Mesothelial cell of epicardium (in vitro differentiated cells): ENCODE data around the gene MS4A2. TPM values are rescaled to one million over a fixed set of nuclear protein-coding genes. Genes with fewer than 3 reads are reported as not detected.

Source experiments
- DNase-seq, 2 experiments: peaks; one replicate each; pipeline ENCODE4 v3.0.0; 2021; ENCODE audit warnings: low spot score in 2 of 2; ENCODE audit not compliant: unreplicated experiment in 2 of 2
- H3K27ac Mint-ChIP-seq: 2 replicates; pipeline ENCODE4 v1.8.0; 2021; ENCODE audit warnings: mixed read lengths
- H3K27me3 Mint-ChIP-seq: 2 replicates; pipeline ENCODE4 v1.8.0; 2021; ENCODE audit warnings: low read depth, mixed read lengths
- H3K36me3 Mint-ChIP-seq: 2 replicates; pipeline ENCODE4 v1.8.0; 2021; ENCODE audit warnings: mixed read lengths
- H3K4me1 Mint-ChIP-seq: 2 replicates; pipeline ENCODE4 v1.8.0; 2021; ENCODE audit warnings: mixed read lengths
- H3K4me3 Mint-ChIP-seq: 2 replicates; pipeline ENCODE4 v1.8.0; 2021; ENCODE audit warnings: mild to moderate bottlenecking, moderate library complexity, mixed read lengths
- H3K9me3 Mint-ChIP-seq: 2 replicates; pipeline ENCODE4 v1.8.0; 2021; ENCODE audit warnings: mixed read lengths
- total RNA-seq: library from RNA; stranded (reverse); gene quantifications from 3 replicates; pipeline ENCODE4 v1.2.1, GENCODE V29; 2021
- TF ChIP-seq, protein P1 (sequence below): fragments of 200-600 bp; sonication (generic); IDR thresholded peaks from one replicate; pipeline ENCODE4 v1.5.0; 2021; ENCODE audit warnings: antibody characterized with exemption; ENCODE audit not compliant: unreplicated experiment

The MS4A2 gene
- total RNA-seq, 1 donor from 2014 or later, result not detected

DNA sequence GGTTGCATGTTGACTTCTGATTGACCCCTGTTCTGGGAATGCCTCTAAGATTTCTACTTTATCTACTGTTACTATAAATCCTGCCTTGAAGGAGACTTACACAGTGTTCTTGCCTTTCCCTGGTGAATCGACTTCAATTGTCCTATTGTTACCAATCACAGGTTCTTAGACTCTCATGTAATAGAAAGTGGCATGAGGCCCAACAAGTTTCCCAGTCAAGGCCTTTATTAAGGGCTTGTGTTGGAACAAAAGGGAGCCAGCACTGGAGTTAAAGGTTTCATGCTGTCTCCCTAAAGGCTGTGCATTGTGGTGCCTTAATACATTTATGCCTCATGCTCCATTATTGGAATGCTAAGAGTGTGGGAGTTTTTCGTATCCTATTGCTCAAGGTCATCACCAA, 23.3 kb downstream of the MS4A2 start:
- Mint-ChIP-seq H3K4me3 (no peak overlapping the region), H3K9me3 (no peaks in the 10 kb centered on the region), H3K36me3 (no peaks in the 10 kb centered on the region), H3K27ac (no peak overlapping the region), H3K27me3 (no peaks in the 10 kb centered on the region), H3K4me1 (peaks cover 14% of the 10 kb centered on the region)
- TF ChIP-seq, protein P1, sequence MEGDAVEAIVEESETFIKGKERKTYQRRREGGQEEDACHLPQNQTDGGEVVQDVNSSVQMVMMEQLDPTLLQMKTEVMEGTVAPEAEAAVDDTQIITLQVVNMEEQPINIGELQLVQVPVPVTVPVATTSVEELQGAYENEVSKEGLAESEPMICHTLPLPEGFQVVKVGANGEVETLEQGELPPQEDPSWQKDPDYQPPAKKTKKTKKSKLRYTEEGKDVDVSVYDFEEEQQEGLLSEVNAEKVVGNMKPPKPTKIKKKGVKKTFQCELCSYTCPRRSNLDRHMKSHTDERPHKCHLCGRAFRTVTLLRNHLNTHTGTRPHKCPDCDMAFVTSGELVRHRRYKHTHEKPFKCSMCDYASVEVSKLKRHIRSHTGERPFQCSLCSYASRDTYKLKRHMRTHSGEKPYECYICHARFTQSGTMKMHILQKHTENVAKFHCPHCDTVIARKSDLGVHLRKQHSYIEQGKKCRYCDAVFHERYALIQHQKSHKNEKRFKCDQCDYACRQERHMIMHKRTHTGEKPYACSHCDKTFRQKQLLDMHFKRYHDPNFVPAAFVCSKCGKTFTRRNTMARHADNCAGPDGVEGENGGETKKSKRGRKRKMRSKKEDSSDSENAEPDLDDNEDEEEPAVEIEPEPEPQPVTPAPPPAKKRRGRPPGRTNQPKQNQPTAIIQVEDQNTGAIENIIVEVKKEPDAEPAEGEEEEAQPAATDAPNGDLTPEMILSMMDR, result no peak
- DNase-seq, result no peak

DNA sequence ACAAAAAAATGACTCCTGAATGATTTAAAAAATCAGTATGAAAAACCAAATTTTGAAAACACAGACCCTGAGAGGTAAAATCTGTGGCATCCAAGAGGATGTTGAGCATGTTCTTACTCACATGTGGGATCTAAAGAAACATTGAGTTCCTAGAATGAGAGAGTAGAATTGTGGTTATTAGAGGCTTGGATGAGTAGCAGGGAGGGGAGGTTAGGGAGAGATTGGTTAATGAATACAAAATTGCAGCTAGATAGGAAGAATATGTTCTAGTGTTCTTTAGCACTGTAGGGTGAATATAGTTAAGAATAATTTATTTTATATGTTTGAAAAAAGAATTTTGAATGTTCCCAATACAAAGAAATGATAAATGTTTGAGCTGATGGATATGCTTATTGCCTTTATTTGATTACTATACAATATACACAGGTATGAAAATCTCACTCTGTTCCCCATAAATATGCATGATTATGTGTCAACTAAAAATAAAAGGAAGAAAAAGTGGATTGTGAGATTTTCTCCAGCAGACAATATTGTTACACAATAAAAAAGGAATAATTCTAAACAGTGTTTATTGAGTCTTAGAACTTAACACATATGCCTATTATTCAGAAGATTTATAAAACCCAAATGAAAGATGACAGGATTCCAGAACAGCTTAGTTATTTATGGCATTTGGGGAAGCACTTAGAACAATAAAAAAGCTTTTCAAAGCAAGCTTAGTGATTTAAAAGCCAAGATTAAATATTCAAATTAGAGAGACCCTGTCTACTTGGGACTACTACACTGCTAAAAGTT, 28.7 kb downstream of the MS4A2 start:
- no peaks in the 10 kb centered on the region for H3K36me3 Mint-ChIP-seq
- H3K9me3 Mint-ChIP-seq, result no peaks in the 10 kb centered on the region
- H3K4me3 Mint-ChIP-seq, result no peak overlapping the region
- TF ChIP-seq, protein P1, result no peak
- no peaks in the 10 kb centered on the region for H3K4me1 Mint-ChIP-seq
- H3K27me3 Mint-ChIP-seq, result no peaks in the 10 kb centered on the region
- DNase-seq, result no peak
- H3K27ac Mint-ChIP-seq, result no peak overlapping the region

DNA sequence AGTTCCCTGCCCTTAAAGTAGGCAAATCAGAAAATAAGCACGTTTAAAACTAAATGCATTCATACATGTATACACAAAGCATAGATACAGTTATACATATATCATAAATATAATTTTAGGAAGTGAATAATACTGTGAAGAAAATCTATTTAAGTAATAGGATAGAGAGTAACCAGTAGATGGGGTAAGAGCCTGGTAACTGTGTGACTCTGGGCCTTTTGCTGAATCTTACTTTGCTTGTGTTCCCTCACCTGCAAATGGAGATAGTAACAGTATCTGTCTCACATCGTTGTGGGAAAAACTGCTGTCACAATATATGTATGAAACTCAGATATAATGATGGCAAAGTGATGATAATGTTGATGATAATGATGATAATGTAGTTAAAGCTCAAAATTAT, 29.9 kb downstream of the MS4A2 start:
- H3K4me3 Mint-ChIP-seq, result no peak overlapping the region
- no peaks in the 10 kb centered on the region for H3K9me3 Mint-ChIP-seq
- no peak for DNase-seq
- TF ChIP-seq, protein P1, result no peak
- no peaks in the 10 kb centered on the region for H3K27me3 Mint-ChIP-seq
- H3K27ac Mint-ChIP-seq, result no peak overlapping the region
- no peaks in the 10 kb centered on the region for H3K4me1 Mint-ChIP-seq
- no peaks in the 10 kb centered on the region for H3K36me3 Mint-ChIP-seq

DNA sequence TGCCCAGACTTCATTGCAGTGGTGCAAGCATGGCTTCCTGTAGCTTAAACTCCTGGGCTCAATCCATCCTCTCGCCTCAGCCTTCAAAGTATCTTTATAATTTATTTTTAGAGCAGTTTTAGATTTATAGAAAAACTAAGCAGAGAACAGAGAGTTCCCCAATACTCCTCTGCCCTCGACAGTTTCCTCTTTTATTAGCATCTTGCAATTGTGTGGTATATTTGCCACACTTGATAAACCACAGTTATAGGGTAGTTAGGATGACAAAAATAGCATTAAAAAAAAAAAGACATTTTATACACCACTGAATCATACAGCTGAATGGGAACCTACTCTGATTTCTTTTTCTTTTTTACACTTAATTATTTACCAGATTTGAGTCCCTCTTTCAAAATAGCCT, 31.2 kb downstream of the MS4A2 start:
- H3K9me3 Mint-ChIP-seq, result no peaks in the 10 kb centered on the region

DNA sequence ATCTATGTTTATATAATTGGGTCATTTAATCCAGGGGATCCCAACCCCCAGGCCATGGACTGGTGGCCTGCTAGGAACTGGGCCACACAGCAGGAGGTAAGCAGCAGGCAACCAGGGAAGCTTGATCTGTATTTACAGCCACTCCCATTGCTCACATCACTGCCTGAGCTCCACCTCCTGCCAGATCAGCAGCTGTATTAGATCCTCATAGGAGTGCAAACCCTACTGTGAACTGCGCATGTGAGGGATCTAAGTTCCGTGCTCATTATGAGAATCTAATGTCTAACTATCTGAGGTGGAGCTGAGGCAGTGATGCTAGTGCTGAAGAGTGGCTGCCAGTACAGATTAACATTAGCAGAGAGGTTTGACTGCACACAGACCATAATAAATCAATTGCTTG, 32.8 kb downstream of the MS4A2 start:
- no peaks in the 10 kb centered on the region for H3K36me3 Mint-ChIP-seq
- H3K9me3 Mint-ChIP-seq, result no peaks in the 10 kb centered on the region
- H3K27me3 Mint-ChIP-seq, result no peaks in the 10 kb centered on the region
- H3K4me1 Mint-ChIP-seq, result peaks cover 8% of the 10 kb centered on the region
- H3K27ac Mint-ChIP-seq, result no peak overlapping the region
- no peak overlapping the region for H3K4me3 Mint-ChIP-seq
- TF ChIP-seq, protein P1, result no peak
- DNase-seq, result no peak

More for the DNA sequence above, 31.2 kb downstream of the MS4A2 start:
- DNase-seq, result no peak
- Mint-ChIP-seq H3K27me3 (no peaks in the 10 kb centered on the region), H3K4me3 (no peak overlapping the region), H3K4me1 (peaks cover 4% of the 10 kb centered on the region), H3K27ac (no peak overlapping the region), H3K36me3 (no peaks in the 10 kb centered on the region)
- TF ChIP-seq, protein P1, result no peak
